ENCODE measurements around the gene CLCN6.

Gene CLCN6

DNA sequence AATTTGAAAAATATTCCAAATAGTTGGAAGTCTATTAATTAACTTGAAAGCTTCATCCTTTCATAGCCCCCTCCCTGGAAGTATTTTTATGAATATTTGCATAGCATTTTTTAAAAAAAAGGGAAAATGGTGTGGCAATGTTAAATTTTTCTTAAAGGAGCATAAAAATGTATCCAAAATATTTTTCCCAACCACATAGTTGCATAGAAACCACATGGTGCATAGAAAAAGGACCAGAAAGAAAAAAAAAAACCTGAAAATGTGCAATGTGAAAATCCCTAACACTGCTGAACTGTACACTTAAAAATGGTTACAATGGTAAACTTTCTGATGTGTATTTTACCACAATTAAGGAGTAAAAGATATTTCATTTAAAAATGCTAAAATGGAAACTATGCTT lies 36.0 kb upstream of the CLCN6 start:
- no peak for TF ChIP-seq CEBPB (IDR thresholded peaks at IDR 0.05)
- TF ChIP-seq EP300 (IDR thresholded peaks at IDR 0.05; ENCODE audit: borderline replicate concordance): no peak
- no peak for TF ChIP-seq NFIC (IDR thresholded peaks at IDR 0.05)
- TF ChIP-seq TCF12 (IDR thresholded peaks at IDR 0.05; ENCODE audit: low read depth): no peak
- no peak for TF ChIP-seq ZBTB7A (IDR thresholded peaks at IDR 0.05; ENCODE audit: low read depth)

- TF ChIP-seq TAF1 (IDR thresholded peaks at IDR 0.05; ENCODE audit: low read depth) (no peak), RAD21 (IDR thresholded peaks at IDR 0.05; ENCODE audit: low read depth) (no peak), YY1 (IDR thresholded peaks at IDR 0.05; ENCODE audit: low read depth) (no peak), USF1 (IDR thresholded peaks at IDR 0.05) (no peak), EP300 (IDR thresholded peaks at IDR 0.05; ENCODE audit: borderline replicate concordance) (no peak), TCF12 (IDR thresholded peaks at IDR 0.05; ENCODE audit: low read depth) (no peak), CREB1 (IDR thresholded peaks at IDR 0.05; ENCODE audit: low read depth) (no peak), CEBPB (IDR thresholded peaks at IDR 0.05) (no peak), EGR1 (IDR thresholded peaks at IDR 0.05) (no peak), NFIC (IDR thresholded peaks at IDR 0.05) (no peak)
- TF ChIP-seq, protein P1, sequence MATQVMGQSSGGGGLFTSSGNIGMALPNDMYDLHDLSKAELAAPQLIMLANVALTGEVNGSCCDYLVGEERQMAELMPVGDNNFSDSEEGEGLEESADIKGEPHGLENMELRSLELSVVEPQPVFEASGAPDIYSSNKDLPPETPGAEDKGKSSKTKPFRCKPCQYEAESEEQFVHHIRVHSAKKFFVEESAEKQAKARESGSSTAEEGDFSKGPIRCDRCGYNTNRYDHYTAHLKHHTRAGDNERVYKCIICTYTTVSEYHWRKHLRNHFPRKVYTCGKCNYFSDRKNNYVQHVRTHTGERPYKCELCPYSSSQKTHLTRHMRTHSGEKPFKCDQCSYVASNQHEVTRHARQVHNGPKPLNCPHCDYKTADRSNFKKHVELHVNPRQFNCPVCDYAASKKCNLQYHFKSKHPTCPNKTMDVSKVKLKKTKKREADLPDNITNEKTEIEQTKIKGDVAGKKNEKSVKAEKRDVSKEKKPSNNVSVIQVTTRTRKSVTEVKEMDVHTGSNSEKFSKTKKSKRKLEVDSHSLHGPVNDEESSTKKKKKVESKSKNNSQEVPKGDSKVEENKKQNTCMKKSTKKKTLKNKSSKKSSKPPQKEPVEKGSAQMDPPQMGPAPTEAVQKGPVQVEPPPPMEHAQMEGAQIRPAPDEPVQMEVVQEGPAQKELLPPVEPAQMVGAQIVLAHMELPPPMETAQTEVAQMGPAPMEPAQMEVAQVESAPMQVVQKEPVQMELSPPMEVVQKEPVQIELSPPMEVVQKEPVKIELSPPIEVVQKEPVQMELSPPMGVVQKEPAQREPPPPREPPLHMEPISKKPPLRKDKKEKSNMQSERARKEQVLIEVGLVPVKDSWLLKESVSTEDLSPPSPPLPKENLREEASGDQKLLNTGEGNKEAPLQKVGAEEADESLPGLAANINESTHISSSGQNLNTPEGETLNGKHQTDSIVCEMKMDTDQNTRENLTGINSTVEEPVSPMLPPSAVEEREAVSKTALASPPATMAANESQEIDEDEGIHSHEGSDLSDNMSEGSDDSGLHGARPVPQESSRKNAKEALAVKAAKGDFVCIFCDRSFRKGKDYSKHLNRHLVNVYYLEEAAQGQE (IDR thresholded peaks at IDR 0.05; ENCODE audit: low read depth): no peak
- TF ChIP-seq, protein P2, sequence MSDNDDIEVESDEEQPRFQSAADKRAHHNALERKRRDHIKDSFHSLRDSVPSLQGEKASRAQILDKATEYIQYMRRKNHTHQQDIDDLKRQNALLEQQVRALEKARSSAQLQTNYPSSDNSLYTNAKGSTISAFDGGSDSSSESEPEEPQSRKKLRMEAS (IDR thresholded peaks at IDR 0.05): no peak
Measured at GRCh38 chr1:11771481-11772043, 34.4 kb upstream of the CLCN6 start.

- TF ChIP-seq, protein P1 (IDR thresholded peaks at IDR 0.05; ENCODE audit: low read depth): no peak
- no peak for TF ChIP-seq CEBPB (IDR thresholded peaks at IDR 0.05)
- no peak for TF ChIP-seq ZBTB7A (IDR thresholded peaks at IDR 0.05; ENCODE audit: low read depth)
- TF ChIP-seq TAF1 (IDR thresholded peaks at IDR 0.05; ENCODE audit: low read depth): no peak
- no peak for TF ChIP-seq TCF12 (IDR thresholded peaks at IDR 0.05; ENCODE audit: low read depth)
- TF ChIP-seq RAD21 (IDR thresholded peaks at IDR 0.05; ENCODE audit: low read depth): no peak
- TF ChIP-seq CREB1 (IDR thresholded peaks at IDR 0.05; ENCODE audit: low read depth): no peak
- TF ChIP-seq, protein P2 (IDR thresholded peaks at IDR 0.05): no peak
- TF ChIP-seq EGR1 (IDR thresholded peaks at IDR 0.05): no peak
- no peak for TF ChIP-seq NFIC (IDR thresholded peaks at IDR 0.05)
- no peak for TF ChIP-seq USF1 (IDR thresholded peaks at IDR 0.05)
- no peak for TF ChIP-seq YY1 (IDR thresholded peaks at IDR 0.05; ENCODE audit: low read depth)
- no peak for TF ChIP-seq TEAD4 (IDR thresholded peaks at IDR 0.05)
- no peak for TF ChIP-seq EP300 (IDR thresholded peaks at IDR 0.05; ENCODE audit: borderline replicate concordance)
Measured at GRCh38 chr1:11772458-11772857, 33.5 kb upstream of the CLCN6 start.

GRCh38 chr1:11774753-11775152 lies 31.2 kb upstream of the CLCN6 start:
- TF ChIP-seq TAF1 (IDR thresholded peaks at IDR 0.05; ENCODE audit: low read depth): no peak
- no peak for TF ChIP-seq FOXM1 (IDR thresholded peaks at IDR 0.05; ENCODE audit: borderline replicate concordance, low read depth)
- no peak for TF ChIP-seq NFIC (IDR thresholded peaks at IDR 0.05)
- no peak for TF ChIP-seq USF1 (IDR thresholded peaks at IDR 0.05)
- no peak for TF ChIP-seq TCF12 (IDR thresholded peaks at IDR 0.05; ENCODE audit: low read depth)
- no peak for TF ChIP-seq RAD21 (IDR thresholded peaks at IDR 0.05; ENCODE audit: low read depth)
- TF ChIP-seq, protein P2 (IDR thresholded peaks at IDR 0.05): no peak
- no peak for TF ChIP-seq YY1 (IDR thresholded peaks at IDR 0.05; ENCODE audit: low read depth)
- no peak for TF ChIP-seq ZBTB7A (IDR thresholded peaks at IDR 0.05; ENCODE audit: low read depth)
- no peak for TF ChIP-seq TEAD4 (IDR thresholded peaks at IDR 0.05)
- no peak for TF ChIP-seq EP300 (IDR thresholded peaks at IDR 0.05; ENCODE audit: borderline replicate concordance)
- TF ChIP-seq CEBPB (IDR thresholded peaks at IDR 0.05): no peak
- TF ChIP-seq, protein P1 (IDR thresholded peaks at IDR 0.05; ENCODE audit: low read depth): no peak
- TF ChIP-seq CREB1 (IDR thresholded peaks at IDR 0.05; ENCODE audit: low read depth): no peak
- no peak for TF ChIP-seq EGR1 (IDR thresholded peaks at IDR 0.05)

Data from Ishikawa (cell line).